ENCODE results near the gene IKBKE.

Gene IKBKE

GRCh38 chr1:206469933-206470691 lies at the start of gene IKBKE:
IKBKE (plus strand) TSS chr1:206470476; CDS start chr1:206473228, 2,752 bp downstream.
- peaks cover 36% of the 10 kb centered on the region for H3K4me1 ChIP-seq (ENCODE audit: control insufficient read depth, insufficient read depth, low read length)
- H3K9ac ChIP-seq (ENCODE audit: low read length), result peak within 1 kb of the TSS; percentile 89
- H3K27me3 ChIP-seq (replicated peaks; ENCODE audit: control insufficient read depth, insufficient read depth, low read length), result peaks cover 4% of the 10 kb centered on the region
- peaks cover 10% of the 10 kb centered on the region for H3K36me3 ChIP-seq (ENCODE audit: control insufficient read depth, insufficient read depth, low read length, severe bottlenecking)
- peak within 1 kb of the TSS; percentile 91 for H3K4me3 ChIP-seq (ENCODE audit: low read length)
- DNase-seq (ENCODE audit: low read depth), result peak; percentile 84
- no peaks in the 10 kb centered on the region for H3K9me3 ChIP-seq (ENCODE audit: control insufficient read depth, low read length)

- Histone ChIP-seq H3K27me3 (replicated peaks; ENCODE audit: control insufficient read depth, insufficient read depth, low read length) (no peaks in the 10 kb centered on the region), H3K4me3 (ENCODE audit: low read length) (no peak overlapping the region), H3K4me1 (ENCODE audit: control insufficient read depth, insufficient read depth, low read length) (peaks cover 14% of the 10 kb centered on the region), H3K9ac (ENCODE audit: low read length) (no peak overlapping the region), H3K9me3 (ENCODE audit: control insufficient read depth, low read length) (no peaks in the 10 kb centered on the region), H3K36me3 (ENCODE audit: control insufficient read depth, insufficient read depth, low read length, severe bottlenecking) (peaks cover 66% of the 10 kb centered on the region)
- DNase-seq (ENCODE audit: low read depth), result no peak
Measured at GRCh38 chr1:206421616-206422340, 48.5 kb upstream of the IKBKE start.

GRCh38 chr1:206422525-206422924 lies 47.8 kb upstream of the IKBKE start:
- Histone ChIP-seq H3K4me3 (ENCODE audit: low read length) (no peak overlapping the region), H3K4me1 (ENCODE audit: control insufficient read depth, insufficient read depth, low read length) (peaks cover 14% of the 10 kb centered on the region), H3K9me3 (ENCODE audit: control insufficient read depth, low read length) (no peaks in the 10 kb centered on the region), H3K36me3 (ENCODE audit: control insufficient read depth, insufficient read depth, low read length, severe bottlenecking) (peaks cover 72% of the 10 kb centered on the region), H3K9ac (ENCODE audit: low read length) (no peak overlapping the region), H3K27me3 (replicated peaks; ENCODE audit: control insufficient read depth, insufficient read depth, low read length) (no peaks in the 10 kb centered on the region)
- DNase-seq (ENCODE audit: low read depth), result no peak

GRCh38 chr1:206427291-206427690 lies 43.0 kb upstream of the IKBKE start:
- Histone ChIP-seq H3K9ac (ENCODE audit: low read length) (no peak overlapping the region), H3K4me1 (ENCODE audit: control insufficient read depth, insufficient read depth, low read length) (peaks cover 16% of the 10 kb centered on the region), H3K4me3 (ENCODE audit: low read length) (no peak overlapping the region), H3K9me3 (ENCODE audit: control insufficient read depth, low read length) (no peaks in the 10 kb centered on the region), H3K27me3 (replicated peaks; ENCODE audit: control insufficient read depth, insufficient read depth, low read length) (no peaks in the 10 kb centered on the region), H3K36me3 (ENCODE audit: control insufficient read depth, insufficient read depth, low read length, severe bottlenecking) (peaks cover 63% of the 10 kb centered on the region)
- DNase-seq (ENCODE audit: low read depth), result no peak

- H3K9me3 ChIP-seq (ENCODE audit: control insufficient read depth, low read length), result no peaks in the 10 kb centered on the region
- peaks cover 56% of the 10 kb centered on the region for H3K36me3 ChIP-seq (ENCODE audit: control insufficient read depth, insufficient read depth, low read length, severe bottlenecking)
- H3K4me3 ChIP-seq (ENCODE audit: low read length), result no peak overlapping the region
- H3K9ac ChIP-seq (ENCODE audit: low read length), result no peak overlapping the region
- no peak for DNase-seq (ENCODE audit: low read depth)
- peaks cover 16% of the 10 kb centered on the region for H3K4me1 ChIP-seq (ENCODE audit: control insufficient read depth, insufficient read depth, low read length)
- H3K27me3 ChIP-seq (replicated peaks; ENCODE audit: control insufficient read depth, insufficient read depth, low read length), result no peaks in the 10 kb centered on the region
Measured at GRCh38 chr1:206429421-206429820, 40.9 kb upstream of the IKBKE start.

- Histone ChIP-seq H3K27me3 (replicated peaks; ENCODE audit: control insufficient read depth, insufficient read depth, low read length) (no peaks in the 10 kb centered on the region), H3K9me3 (ENCODE audit: control insufficient read depth, low read length) (no peaks in the 10 kb centered on the region), H3K36me3 (ENCODE audit: control insufficient read depth, insufficient read depth, low read length, severe bottlenecking) (peaks cover 55% of the 10 kb centered on the region), H3K9ac (ENCODE audit: low read length) (no peak overlapping the region), H3K4me1 (ENCODE audit: control insufficient read depth, insufficient read depth, low read length) (peaks cover 16% of the 10 kb centered on the region), H3K4me3 (ENCODE audit: low read length) (no peak overlapping the region)
- peak; percentile 86 for DNase-seq (ENCODE audit: low read depth)
Measured at GRCh38 chr1:206430031-206430983, 40.0 kb upstream of the IKBKE start.

GRCh38 chr1:206435445-206435844 lies 34.8 kb upstream of the IKBKE start:
- Histone ChIP-seq H3K4me1 (ENCODE audit: control insufficient read depth, insufficient read depth, low read length) (peaks cover 7% of the 10 kb centered on the region), H3K4me3 (ENCODE audit: low read length) (no peak overlapping the region), H3K36me3 (ENCODE audit: control insufficient read depth, insufficient read depth, low read length, severe bottlenecking) (peaks cover 68% of the 10 kb centered on the region), H3K9ac (ENCODE audit: low read length) (no peak overlapping the region), H3K27me3 (replicated peaks; ENCODE audit: control insufficient read depth, insufficient read depth, low read length) (no peaks in the 10 kb centered on the region), H3K9me3 (ENCODE audit: control insufficient read depth, low read length) (no peaks in the 10 kb centered on the region)
- no peak for DNase-seq (ENCODE audit: low read depth)

- H3K36me3 ChIP-seq (ENCODE audit: control insufficient read depth, insufficient read depth, low read length, severe bottlenecking), result peaks cover 82% of the 10 kb centered on the region
- DNase-seq (ENCODE audit: low read depth), result no peak
- no peaks in the 10 kb centered on the region for H3K9me3 ChIP-seq (ENCODE audit: control insufficient read depth, low read length)
- no peak overlapping the region for H3K9ac ChIP-seq (ENCODE audit: low read length)
- H3K4me3 ChIP-seq (ENCODE audit: low read length), result no peak overlapping the region
- H3K27me3 ChIP-seq (replicated peaks; ENCODE audit: control insufficient read depth, insufficient read depth, low read length), result no peaks in the 10 kb centered on the region
- H3K4me1 ChIP-seq (ENCODE audit: control insufficient read depth, insufficient read depth, low read length), result no peaks in the 10 kb centered on the region
Measured at GRCh38 chr1:206438554-206438953, 31.7 kb upstream of the IKBKE start.

GRCh38 chr1:206439205-206439604 lies 31.1 kb upstream of the IKBKE start:
- H3K4me1 ChIP-seq (ENCODE audit: control insufficient read depth, insufficient read depth, low read length), result peaks cover under 1% of the 10 kb centered on the region
- H3K36me3 ChIP-seq (ENCODE audit: control insufficient read depth, insufficient read depth, low read length, severe bottlenecking), result peaks cover 88% of the 10 kb centered on the region
- H3K27me3 ChIP-seq (replicated peaks; ENCODE audit: control insufficient read depth, insufficient read depth, low read length), result no peaks in the 10 kb centered on the region
- no peak for DNase-seq (ENCODE audit: low read depth)
- H3K9ac ChIP-seq (ENCODE audit: low read length), result no peak overlapping the region
- H3K4me3 ChIP-seq (ENCODE audit: low read length), result no peak overlapping the region
- H3K9me3 ChIP-seq (ENCODE audit: control insufficient read depth, low read length), result no peaks in the 10 kb centered on the region

GRCh38 chr1:206441336-206441967 lies 28.8 kb upstream of the IKBKE start:
- Histone ChIP-seq H3K9me3 (ENCODE audit: control insufficient read depth, low read length) (no peaks in the 10 kb centered on the region), H3K9ac (ENCODE audit: low read length) (no peak overlapping the region), H3K27me3 (replicated peaks; ENCODE audit: control insufficient read depth, insufficient read depth, low read length) (no peaks in the 10 kb centered on the region), H3K4me1 (ENCODE audit: control insufficient read depth, insufficient read depth, low read length) (peaks cover 13% of the 10 kb centered on the region), H3K4me3 (ENCODE audit: low read length) (no peak overlapping the region), H3K36me3 (ENCODE audit: control insufficient read depth, insufficient read depth, low read length, severe bottlenecking) (peaks cover 89% of the 10 kb centered on the region)
- DNase-seq (ENCODE audit: low read depth), result no peak

All from adipocyte (in vitro differentiated cells).